ENCODE measurements around the gene PLCE1. TPM values are rescaled to one million over a fixed set of nuclear protein-coding genes. Genes with fewer than 3 reads are reported as not detected.

Gene PLCE1
- total RNA-seq, 1 experiment from 2014 or later = 0.13 TPM

DNA sequence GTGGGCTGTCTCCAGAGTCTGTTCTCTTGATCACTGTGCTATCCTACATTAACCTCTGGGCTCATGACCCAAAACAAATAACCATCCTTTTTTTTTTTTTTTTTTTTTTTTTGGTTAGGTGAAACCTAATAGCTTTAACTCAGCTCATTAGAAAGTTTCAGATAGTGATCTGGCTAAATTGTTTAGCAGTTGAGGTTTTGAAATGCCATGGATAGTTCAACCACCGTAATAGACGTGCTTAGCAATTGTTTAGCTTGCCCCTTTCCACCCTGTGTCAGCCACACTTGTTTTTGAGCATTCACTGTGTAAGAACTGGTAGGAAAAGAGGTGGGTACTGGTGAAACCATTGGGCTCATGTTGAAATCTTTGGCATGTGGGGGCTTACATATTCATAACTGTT lies 3.8 kb downstream of the PLCE1 start:
- Histone ChIP-seq H2BK20ac (ENCODE audit: low read depth, low read length, poor library complexity, severe bottlenecking) (no peak overlapping the region), H3K4me1 (ENCODE audit: insufficient read depth, low read length) (0 out of 2 replicates have a peak, but pooled peaks cover 2% of the 10 kb centered on the region), H2AK5ac (ENCODE audit: insufficient read length, low read length) (no peak overlapping the region), H3K9ac (ENCODE audit: extremely low read depth, insufficient read length, low read length) (no peak overlapping the region), H3K23me2 (ENCODE audit: insufficient read length, low read depth, low read length, poor library complexity, severe bottlenecking) (peaks cover 6% of the 10 kb centered on the region), H3K79me1 (ENCODE audit: insufficient read depth, low read depth, low read length, poor library complexity, severe bottlenecking) (no peaks in the 10 kb centered on the region), H4K5ac (ENCODE audit: insufficient read length, low read depth, low read length) (no peak overlapping the region), H2BK120ac (ENCODE audit: low read depth, low read length, poor library complexity, severe bottlenecking) (no peak overlapping the region), H2BK12ac (ENCODE audit: insufficient read length, low read depth, low read length) (no peak overlapping the region), H2BK15ac (ENCODE audit: low read depth, low read length) (no peak overlapping the region), H3T11ph (ENCODE audit: low read length) (no peak overlapping the region), H4K8ac (replicated peaks; ENCODE audit: insufficient read length, low read depth, low read length) (no peak overlapping the region), H3K56ac (ENCODE audit: insufficient read length, low read depth, low read length) (no peak overlapping the region), H4K91ac (ENCODE audit: insufficient read length, low read depth, low read length) (no peak overlapping the region), H3K14ac (ENCODE audit: insufficient read depth, low read length) (no peak overlapping the region), H3K4me2 (ENCODE audit: insufficient read depth, insufficient read length, low read length) (no peak overlapping the region), H3K4ac (ENCODE audit: low read depth, low read length) (no peak overlapping the region), H3K18ac (ENCODE audit: insufficient read length, low read depth, low read length) (no peak overlapping the region), H3K9me3 (ENCODE audit: control insufficient read depth, low read depth, low read length) (no peaks in the 10 kb centered on the region), H3K23ac (ENCODE audit: insufficient read length, low read depth, low read length) (no peak overlapping the region), H3K79me2 (ENCODE audit: insufficient read depth, low read length) (no peaks in the 10 kb centered on the region), H4K20me1 (ENCODE audit: control insufficient read depth, insufficient read depth, insufficient read length) (no peaks in the 10 kb centered on the region), H2AFZ (ENCODE audit: low read length) (no peak overlapping the region), H3K27ac (ENCODE audit: insufficient read length, low read depth, low read length) (no peak overlapping the region), H2BK5ac (ENCODE audit: insufficient read length, low read length) (no peak overlapping the region), H3K27me3 (ENCODE audit: insufficient read depth, low read length) (peaks cover 30% of the 10 kb centered on the region)
- whole genome bisulfite sequencing (ENCODE audit: extremely low coverage, insufficient read length, low lambda C conversion rate) = no CpG with 5 or more reads among the region's 2 CpGs
- H3K27ac Mint-ChIP-seq = no peak overlapping the region
- no peaks in the 10 kb centered on the region for H3K36me3 Mint-ChIP-seq (ENCODE audit: insufficient read depth in 1 of 3, low read depth in 3 of 3)
- peaks cover 16 to 27% of the 10 kb centered on the region in 2 experiments for H3K4me1 Mint-ChIP-seq
- no peaks in the 10 kb centered on the region; a peak in 2 of 5 replicates for H3K9me3 Mint-ChIP-seq
- H3K4me3 Mint-ChIP-seq = no peak overlapping the region
- TF ChIP-seq, protein P1, sequence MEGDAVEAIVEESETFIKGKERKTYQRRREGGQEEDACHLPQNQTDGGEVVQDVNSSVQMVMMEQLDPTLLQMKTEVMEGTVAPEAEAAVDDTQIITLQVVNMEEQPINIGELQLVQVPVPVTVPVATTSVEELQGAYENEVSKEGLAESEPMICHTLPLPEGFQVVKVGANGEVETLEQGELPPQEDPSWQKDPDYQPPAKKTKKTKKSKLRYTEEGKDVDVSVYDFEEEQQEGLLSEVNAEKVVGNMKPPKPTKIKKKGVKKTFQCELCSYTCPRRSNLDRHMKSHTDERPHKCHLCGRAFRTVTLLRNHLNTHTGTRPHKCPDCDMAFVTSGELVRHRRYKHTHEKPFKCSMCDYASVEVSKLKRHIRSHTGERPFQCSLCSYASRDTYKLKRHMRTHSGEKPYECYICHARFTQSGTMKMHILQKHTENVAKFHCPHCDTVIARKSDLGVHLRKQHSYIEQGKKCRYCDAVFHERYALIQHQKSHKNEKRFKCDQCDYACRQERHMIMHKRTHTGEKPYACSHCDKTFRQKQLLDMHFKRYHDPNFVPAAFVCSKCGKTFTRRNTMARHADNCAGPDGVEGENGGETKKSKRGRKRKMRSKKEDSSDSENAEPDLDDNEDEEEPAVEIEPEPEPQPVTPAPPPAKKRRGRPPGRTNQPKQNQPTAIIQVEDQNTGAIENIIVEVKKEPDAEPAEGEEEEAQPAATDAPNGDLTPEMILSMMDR (conservative IDR thresholded peaks at IDR 0.05) = no peak
- H3K27me3 Mint-ChIP-seq (ENCODE audit: low read depth) = peaks cover 71% of the 10 kb centered on the region
- DNase-seq = no peak

All from H9 (cell line).